H9 (cell line): ENCODE data around the gene EMB. TPM values are rescaled to one million over a fixed set of nuclear protein-coding genes. Genes with fewer than 3 reads are reported as not detected.
"Not testable (repeated sequence)": the region's sequence is repeated elsewhere in the genome, so short reads cannot be mapped to it uniquely, and the experiment has no call there.

ENCODE experiments used
- DNase-seq: peaks from one replicate; pipeline ENCODE4 v3.0.0-alpha.2; 2017
- H2AFZ ChIP-seq: one replicate; pipeline ENCODE4 v1.6.1; 2013; ENCODE audit warnings: mild to moderate bottlenecking, low read length, control low read depth, moderate library complexity
- H2AK5ac ChIP-seq: 2 replicates; pipeline ENCODE4 v1.6.1; 2013; ENCODE audit warnings: low read length, control low read depth, mixed read lengths; ENCODE audit not compliant: insufficient read length
- H2BK120ac ChIP-seq: one replicate; pipeline ENCODE4 v1.6.1; 2013; ENCODE audit warnings: low read depth, mild to moderate bottlenecking, low read length, control low read depth, inconsistent platforms; ENCODE audit not compliant: poor library complexity, severe bottlenecking
- H2BK12ac ChIP-seq: 2 replicates; pipeline ENCODE4 v1.6.1; 2013; ENCODE audit warnings: low read length, control low read depth, mixed read lengths, low read depth; ENCODE audit not compliant: insufficient read length
- H2BK15ac ChIP-seq: 2 replicates; pipeline ENCODE4 v1.6.1; 2013; ENCODE audit warnings: low read depth, low read length, control low read depth
- H2BK20ac ChIP-seq: one replicate; pipeline ENCODE4 v1.6.1; 2013; ENCODE audit warnings: low read depth, mild to moderate bottlenecking, low read length, control low read depth, inconsistent platforms; ENCODE audit not compliant: poor library complexity, severe bottlenecking
- H2BK5ac ChIP-seq: 2 replicates; pipeline ENCODE4 v1.6.1; 2013; ENCODE audit warnings: low read length, control low read depth, mixed read lengths; ENCODE audit not compliant: insufficient read length
- H3K14ac ChIP-seq: 2 replicates; pipeline ENCODE4 v1.6.1; 2013; ENCODE audit warnings: low read length, control low read depth; ENCODE audit not compliant: insufficient read depth
- H3K18ac ChIP-seq: 2 replicates; pipeline ENCODE4 v1.6.1; 2013; ENCODE audit warnings: low read depth, mild to moderate bottlenecking, mixed read lengths, low read length, control low read depth; ENCODE audit not compliant: insufficient read length
- H3K23ac ChIP-seq: 2 replicates; pipeline ENCODE4 v1.6.1; 2013; ENCODE audit warnings: low read length, control low read depth, mixed read lengths, low read depth; ENCODE audit not compliant: insufficient read length
- H3K23me2 ChIP-seq: 2 replicates; pipeline ENCODE4 v1.6.1; 2013; ENCODE audit warnings: low read depth, mild to moderate bottlenecking, mixed read lengths, low read length, control low read depth; ENCODE audit not compliant: insufficient read length, poor library complexity, severe bottlenecking
- H3K27ac ChIP-seq: 2 replicates; pipeline ENCODE4 v1.5.1; 2013; ENCODE audit warnings: low read length, control low read depth, mixed read lengths, low read depth; ENCODE audit not compliant: insufficient read length
- H3K27me3 ChIP-seq: 2 replicates; pipeline ENCODE4 v1.6.1; 2013; ENCODE audit warnings: low read length, control low read depth, inconsistent platforms; ENCODE audit not compliant: insufficient read depth
- H3K4ac ChIP-seq: 2 replicates; pipeline ENCODE4 v1.6.1; 2013; ENCODE audit warnings: low read depth, mild to moderate bottlenecking, control low read depth, inconsistent platforms, low read length, moderate library complexity
- H3K4me1 ChIP-seq: 2 replicates; pipeline ENCODE4 v1.6.1; 2013; ENCODE audit warnings: low read length, control low read depth, inconsistent platforms; ENCODE audit not compliant: insufficient read depth
- H3K4me2 ChIP-seq: 2 replicates; pipeline ENCODE4 v1.6.1; 2013; ENCODE audit warnings: low read length, control low read depth, mixed read lengths; ENCODE audit not compliant: insufficient read length, insufficient read depth
- H3K56ac ChIP-seq: 2 replicates; pipeline ENCODE4 v1.6.1; 2013; ENCODE audit warnings: low read depth, mild to moderate bottlenecking, mixed read lengths, low read length, control low read depth; ENCODE audit not compliant: insufficient read length
- H3K79me1 ChIP-seq: 2 replicates; pipeline ENCODE4 v1.6.1; 2013; ENCODE audit warnings: low read depth, mild to moderate bottlenecking, moderate library complexity, low read length, control low read depth, inconsistent platforms; ENCODE audit not compliant: insufficient read depth, poor library complexity, severe bottlenecking
- H3K79me2 ChIP-seq: 2 replicates; pipeline ENCODE4 v1.6.1; 2013; ENCODE audit warnings: low read length, control low read depth, inconsistent platforms; ENCODE audit not compliant: insufficient read depth
- H3K9ac ChIP-seq: 2 replicates; pipeline ENCODE4 v1.6.1; 2013; ENCODE audit warnings: low read length, control low read depth, mixed read lengths; ENCODE audit not compliant: insufficient read length; ENCODE audit errors: extremely low read depth
- H3K9me3 ChIP-seq: one replicate; pipeline ENCODE4 v1.6.1; 2013; ENCODE audit warnings: low read depth, low read length, inconsistent platforms; ENCODE audit not compliant: control insufficient read depth
- H3T11ph ChIP-seq: one replicate; pipeline ENCODE4 v1.6.1; 2013; ENCODE audit warnings: mild to moderate bottlenecking, low read length, control low read depth, inconsistent platforms
- H4K20me1 ChIP-seq: one replicate; pipeline ENCODE4 v1.6.1; 2013; ENCODE audit not compliant: control insufficient read depth, insufficient read length, insufficient read depth
- H4K5ac ChIP-seq: 2 replicates; pipeline ENCODE4 v1.6.1; 2013; ENCODE audit warnings: low read depth, mild to moderate bottlenecking, mixed read lengths, low read length, control low read depth; ENCODE audit not compliant: insufficient read length
- H4K8ac ChIP-seq: replicated peaks from 2 replicates; pipeline ENCODE4 v1.6.1; 2013; ENCODE audit warnings: low read length, control low read depth, mixed read lengths, low read depth; ENCODE audit not compliant: insufficient read length
- H4K91ac ChIP-seq: 2 replicates; pipeline ENCODE4 v1.6.1; 2013; ENCODE audit warnings: low read depth, mild to moderate bottlenecking, moderate library complexity, mixed read lengths, low read length, control low read depth; ENCODE audit not compliant: insufficient read length
- H3K27ac Mint-ChIP-seq, 3 experiments: 2 replicates in 2 of 3; 3 replicates in 1 of 3; pipeline ENCODE4 v1.8.0; 2020 to 2021; ENCODE audit warnings: mixed read lengths in 3 of 3, mild to moderate bottlenecking in 1 of 3, moderate library complexity in 1 of 3
- H3K27me3 Mint-ChIP-seq: 2 replicates; pipeline ENCODE4 v1.8.0; 2021; ENCODE audit warnings: low read depth, mild to moderate bottlenecking, moderate library complexity, mixed read lengths
- H3K36me3 Mint-ChIP-seq, 3 experiments: 2 replicates in 2 of 3; 3 replicates in 1 of 3; pipeline ENCODE4 v1.8.0; 2020 to 2021; ENCODE audit warnings: low read depth in 3 of 3, mixed read lengths in 3 of 3; ENCODE audit not compliant: insufficient read depth in 1 of 3
- H3K4me1 Mint-ChIP-seq, 2 experiments: 2 replicates each; pipeline ENCODE4 v1.8.0; 2020; ENCODE audit warnings: mixed read lengths in 2 of 2
- H3K4me3 Mint-ChIP-seq, 2 experiments: 2 replicates in 1 of 2; 3 replicates in 1 of 2; pipeline ENCODE4 v1.8.0; 2020 to 2021; ENCODE audit warnings: mild to moderate bottlenecking in 2 of 2, mixed read lengths in 2 of 2, moderate library complexity in 1 of 2
- H3K9me3 Mint-ChIP-seq, 2 experiments: 2 replicates in 1 of 2; 3 replicates in 1 of 2; pipeline ENCODE4 v1.8.0; 2020; ENCODE audit warnings: mild to moderate bottlenecking in 2 of 2, mixed read lengths in 2 of 2, moderate library complexity in 1 of 2
- WGBS: extraction: QIAGEN DNeasy Blood & Tissue Kit; methylation state at CpG from one replicate; pipeline ENCODE4 v1.1.7; 2013; ENCODE audit warnings: missing lambda C conversion rate, low lambda C conversion rate, mixed read lengths; ENCODE audit not compliant: insufficient read length; ENCODE audit errors: extremely low coverage; 5-methylcytosine and 5-hydroxymethylcytosine counted together
- total RNA-seq: library from RNA; stranded (reverse); gene quantifications from 2 replicates; pipeline ENCODE4 v1.2.1, GENCODE V29; 2021
- TF ChIP-seq, protein P1 (sequence below): fragments of 200-600 bp; sonication (generic); conservative IDR thresholded peaks from 3 replicates; pipeline ENCODE4 v1.8.0; 2021; ENCODE audit warnings: antibody characterized with exemption, mild to moderate bottlenecking

Gene EMB
- total RNA-seq, 1 experiment from 2014 or later: 39.4 TPM

DNA sequence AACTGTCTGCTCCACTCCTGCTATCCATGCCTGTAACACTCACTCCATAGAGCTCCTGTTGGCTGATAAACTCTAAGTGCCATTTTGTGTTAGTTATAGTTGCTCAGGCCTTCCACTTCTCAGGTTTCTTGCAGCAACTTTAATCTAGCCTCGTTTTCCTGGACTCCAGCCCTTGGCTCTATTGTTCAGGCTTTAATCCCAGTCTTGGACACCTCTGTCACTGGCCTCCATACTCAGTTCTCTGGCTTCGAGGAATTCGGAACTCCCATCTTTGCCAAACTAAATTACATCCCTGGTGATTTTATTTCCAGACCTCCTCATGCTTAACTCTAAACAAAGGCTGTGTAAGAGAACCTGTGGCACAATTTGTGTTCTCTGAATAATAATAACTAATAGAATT, 39.8 kb downstream of the EMB start:
- Histone ChIP-seq H2BK15ac (no peak overlapping the region), H3K9ac (no peak overlapping the region), H3K9me3 (no peaks in the 10 kb centered on the region), H2BK20ac (no peak overlapping the region), H3K14ac (no peak overlapping the region), H4K5ac (no peak overlapping the region), H2BK12ac (no peak overlapping the region), H4K20me1 (no peaks in the 10 kb centered on the region), H3K79me1 (no peaks in the 10 kb centered on the region), H3K23ac (no peak overlapping the region), H3K27me3 (no peaks in the 10 kb centered on the region), H3K4ac (no peak overlapping the region), H3K23me2 (no peaks in the 10 kb centered on the region), H3K79me2 (no peaks in the 10 kb centered on the region), H2AK5ac (no peak overlapping the region), H3K27ac (no peak overlapping the region), H2AFZ (no peak overlapping the region), H2BK120ac (no peak overlapping the region), H3T11ph (no peak overlapping the region), H4K8ac (no peak overlapping the region), H3K4me1 (no peaks in the 10 kb centered on the region), H3K4me2 (no peak overlapping the region), H2BK5ac (no peak overlapping the region), H4K91ac (no peak overlapping the region), H3K56ac (no peak overlapping the region), H3K18ac (no peak overlapping the region)
- WGBS: no CpG with 5 or more reads among the region's 3 CpGs
- H3K4me1 Mint-ChIP-seq: no peaks in the 10 kb centered on the region
- H3K27me3 Mint-ChIP-seq: no peaks in the 10 kb centered on the region
- DNase-seq: no peak
- no peak overlapping the region for H3K4me3 Mint-ChIP-seq
- TF ChIP-seq, protein P1, sequence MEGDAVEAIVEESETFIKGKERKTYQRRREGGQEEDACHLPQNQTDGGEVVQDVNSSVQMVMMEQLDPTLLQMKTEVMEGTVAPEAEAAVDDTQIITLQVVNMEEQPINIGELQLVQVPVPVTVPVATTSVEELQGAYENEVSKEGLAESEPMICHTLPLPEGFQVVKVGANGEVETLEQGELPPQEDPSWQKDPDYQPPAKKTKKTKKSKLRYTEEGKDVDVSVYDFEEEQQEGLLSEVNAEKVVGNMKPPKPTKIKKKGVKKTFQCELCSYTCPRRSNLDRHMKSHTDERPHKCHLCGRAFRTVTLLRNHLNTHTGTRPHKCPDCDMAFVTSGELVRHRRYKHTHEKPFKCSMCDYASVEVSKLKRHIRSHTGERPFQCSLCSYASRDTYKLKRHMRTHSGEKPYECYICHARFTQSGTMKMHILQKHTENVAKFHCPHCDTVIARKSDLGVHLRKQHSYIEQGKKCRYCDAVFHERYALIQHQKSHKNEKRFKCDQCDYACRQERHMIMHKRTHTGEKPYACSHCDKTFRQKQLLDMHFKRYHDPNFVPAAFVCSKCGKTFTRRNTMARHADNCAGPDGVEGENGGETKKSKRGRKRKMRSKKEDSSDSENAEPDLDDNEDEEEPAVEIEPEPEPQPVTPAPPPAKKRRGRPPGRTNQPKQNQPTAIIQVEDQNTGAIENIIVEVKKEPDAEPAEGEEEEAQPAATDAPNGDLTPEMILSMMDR: no peak
- H3K9me3 Mint-ChIP-seq: no peaks in the 10 kb centered on the region
- H3K27ac Mint-ChIP-seq: no peak overlapping the region; a peak in 1 of 7 replicates
- peaks cover 0 to 3% (median 0%) of the 10 kb centered on the region in 3 experiments; a peak in 2 of 7 replicates for H3K36me3 Mint-ChIP-seq

DNA sequence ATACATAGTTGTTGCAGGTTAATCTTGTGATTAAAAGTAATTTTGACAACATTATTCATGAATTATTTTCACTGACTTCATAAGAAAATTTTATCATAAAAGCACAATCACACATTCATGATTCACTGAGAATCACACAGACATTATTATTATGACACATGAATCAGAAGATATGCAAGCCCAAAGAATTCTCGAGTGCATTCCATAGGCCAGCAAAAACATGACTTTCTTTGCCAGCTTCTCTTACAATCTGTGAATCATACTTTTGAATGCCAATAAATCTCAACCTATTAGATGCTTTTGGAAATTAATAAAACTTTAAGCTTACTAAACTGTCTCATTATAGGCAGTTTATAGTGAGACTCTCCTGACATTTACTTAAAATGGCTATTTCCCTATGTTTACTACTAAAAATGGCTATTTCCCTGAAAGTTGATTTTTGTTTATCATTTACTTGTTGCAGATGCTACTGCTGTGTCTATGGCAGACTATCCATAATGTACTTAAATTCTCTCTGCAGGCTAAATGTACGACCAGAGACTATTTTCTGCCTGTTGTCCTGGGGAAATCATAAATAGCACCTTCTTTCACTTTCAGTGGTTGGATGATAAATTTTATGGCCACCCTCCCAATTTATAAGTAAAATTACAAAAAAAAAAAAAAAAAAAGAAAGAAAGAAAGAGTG, 47.0 kb downstream of the EMB start:
- not testable (repeated sequence) for H2BK12ac ChIP-seq, H3K23ac ChIP-seq, H3K27ac ChIP-seq, H4K20me1 ChIP-seq, H3K9me3 ChIP-seq, H3K4me3 Mint-ChIP-seq, H4K5ac ChIP-seq, H3K9ac ChIP-seq, H3K4me1 Mint-ChIP-seq, H2BK5ac ChIP-seq, H4K8ac ChIP-seq, H3K4me2 ChIP-seq, DNase-seq, H3K4me1 ChIP-seq, H3K56ac ChIP-seq, H2AFZ ChIP-seq, H3K79me1 ChIP-seq, H3K27me3 ChIP-seq, H3K18ac ChIP-seq, H2BK15ac ChIP-seq, H4K91ac ChIP-seq, H3K23me2 ChIP-seq, H2AK5ac ChIP-seq, H3K79me2 ChIP-seq, H3K27ac Mint-ChIP-seq, H2BK120ac ChIP-seq, H2BK20ac ChIP-seq, H3K4ac ChIP-seq, H3K14ac ChIP-seq, H3T11ph ChIP-seq, H3K27me3 Mint-ChIP-seq
- WGBS: no CpG with 5 or more reads among the region's 2 CpGs
- Mint-ChIP-seq H3K9me3 (peaks cover 11 to 14% of the 10 kb centered on the region in 2 experiments), H3K36me3 (peaks cover 0 to 13% (median 12%) of the 10 kb centered on the region in 3 experiments; a peak in 5 of 7 replicates)
